NCI-H1048 (cell line): ENCODE measurements around the gene RPN1.

ENCODE experiments used
- DNase-seq: peaks from one replicate; lab custom pipeline; 2025; lab: John Stamatoyannopoulos, UW

RPN1 gene

DNA sequence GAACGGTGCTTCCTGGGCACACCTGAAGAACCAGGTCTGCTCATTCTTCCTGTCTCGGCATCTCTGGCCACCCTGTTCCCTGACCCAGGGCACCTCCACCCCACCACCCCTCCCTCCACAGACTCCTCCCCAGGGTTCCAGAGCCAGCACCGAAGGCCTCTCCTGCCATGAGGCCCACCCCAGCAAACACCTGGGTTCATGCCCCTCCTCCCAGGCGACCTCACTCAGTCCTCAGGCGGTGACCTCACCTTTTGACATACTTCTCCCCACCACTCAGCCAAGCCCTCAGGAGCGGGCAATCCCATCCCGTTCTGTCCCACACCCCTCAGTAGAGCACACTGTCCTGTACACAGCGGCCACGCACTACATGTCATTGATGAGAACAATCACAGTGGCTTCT, 72.3 kb downstream of the RPN1 start:
- DNase-seq = no peak

DNA sequence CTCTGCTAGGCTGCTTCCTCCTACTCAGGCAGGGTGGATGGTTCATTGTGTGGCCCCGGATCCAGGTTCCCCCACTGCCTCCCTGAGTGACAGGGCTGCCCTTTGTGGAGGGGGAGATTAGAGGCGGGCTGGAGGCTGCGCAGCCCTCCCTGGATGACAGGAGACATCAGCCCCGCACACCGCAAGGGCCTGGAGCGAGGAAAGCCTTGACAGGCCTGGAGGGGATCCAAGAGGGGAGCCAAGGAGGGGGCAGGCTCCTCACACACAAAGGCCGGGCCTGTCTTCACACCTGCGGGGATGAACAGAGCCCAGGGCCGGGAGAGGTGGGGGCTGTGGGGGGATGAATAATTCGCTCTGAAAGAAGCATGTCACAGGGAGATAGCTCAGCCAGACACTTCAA, 72.9 kb downstream of the RPN1 start:
- no peak for DNase-seq

GRCh38 chr3:128576290-128576689, 74.3 kb downstream of the RPN1 start:
- DNase-seq = no peak

- no peak for DNase-seq
Measured at GRCh38 chr3:128575777-128576176, 74.8 kb downstream of the RPN1 start.

- DNase-seq = no peak
Measured at GRCh38 chr3:128573707-128574162, 76.9 kb downstream of the RPN1 start.

DNA sequence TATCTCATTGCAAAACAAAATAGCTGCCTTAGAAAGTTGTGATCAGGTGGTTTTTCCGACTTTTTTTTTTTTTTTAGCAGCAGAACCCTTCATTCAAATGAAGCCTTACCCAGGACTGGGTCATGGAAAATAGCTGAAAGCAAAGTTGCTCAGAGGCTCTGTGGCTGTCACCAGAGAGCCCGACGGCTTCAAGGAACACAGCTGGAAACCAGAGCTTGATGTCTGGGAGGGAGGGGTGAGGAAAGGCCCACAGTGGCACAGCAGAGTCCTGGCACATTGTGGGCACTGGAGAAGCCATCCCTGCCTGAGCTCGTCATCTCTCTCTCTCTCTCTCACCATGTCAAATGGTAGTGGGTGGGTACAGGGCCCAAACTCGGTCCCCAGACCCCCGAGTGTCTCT, 77.5 kb downstream of the RPN1 start:
- no peak for DNase-seq

GRCh38 chr3:128572644-128573105, 77.9 kb downstream of the RPN1 start:
- no peak for DNase-seq

- DNase-seq = no peak
Measured at GRCh38 chr3:128572013-128572412, 78.6 kb downstream of the RPN1 start.
